Measurements from ENCODE around the gene NCOA3. TPM values are rescaled to one million over a fixed set of nuclear protein-coding genes. Genes with fewer than 3 reads are reported as not detected.

Gene NCOA3
- polyA plus RNA-seq, 5 donors, result 25.8 to 41.9 (median 39.2) TPM

DNA sequence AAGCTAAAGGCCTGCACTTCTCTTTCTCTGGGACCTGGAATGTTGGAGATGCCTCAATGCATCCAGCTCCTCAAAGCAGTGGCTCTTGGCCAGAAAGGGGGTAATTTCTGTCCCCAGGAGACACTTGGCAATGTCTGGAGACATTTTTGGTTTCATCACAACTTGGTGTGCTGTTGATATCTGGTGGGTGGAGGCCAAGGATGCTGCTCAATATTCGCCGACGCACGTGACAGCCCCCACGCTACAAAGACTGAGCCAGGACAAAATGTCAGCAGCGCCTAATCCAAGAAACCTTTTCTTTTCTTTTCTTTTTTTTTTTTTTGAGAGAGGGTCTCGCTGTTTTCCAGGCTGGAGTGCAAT, 203.8 kb downstream of the NCOA3 start:
- no peak for DNase-seq

DNA sequence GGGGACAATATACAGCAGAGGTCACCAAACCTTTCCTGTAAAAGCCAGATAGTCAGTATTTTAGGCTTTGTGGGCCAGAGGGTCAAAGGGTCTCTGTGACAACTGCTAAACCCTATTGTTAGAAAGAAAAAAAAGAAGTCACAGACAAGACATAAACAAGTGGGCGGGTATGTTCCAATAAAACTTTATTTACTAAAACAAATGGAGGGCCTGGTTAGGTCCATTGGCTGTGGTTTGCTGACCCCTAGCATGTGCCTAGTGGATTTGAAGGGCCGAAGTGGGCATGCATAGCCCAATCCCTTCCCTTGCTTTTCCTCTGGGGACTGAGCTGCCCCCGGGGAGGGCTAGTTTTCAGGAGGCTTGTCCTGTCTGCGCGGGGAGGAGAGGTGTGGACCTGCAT, 204.7 kb downstream of the NCOA3 start:
- DNase-seq, result no peak

Other genes starting within 250 kb of the NCOA3 start
- 10 to 100 TPM; 32.3 to 50.4 (median 43.4) TPM for gene ZMYND8, start 145.2 kb upstream of the NCOA3 start, polyA plus RNA-seq (ENCODE audit: insufficient read depth in 1 of 5, insufficient read length in 5 of 5, low replicate concordance in 1 of 5)

All from right lung (tissue), 5 donors.